ENCODE measurements around the gene FERMT2. TPM values are rescaled to one million over a fixed set of nuclear protein-coding genes. Genes with fewer than 3 reads are reported as not detected.
A peak's percentile ranks its signal among the peaks of the same experiment; 100 is the strongest.

FERMT2 gene
- total and polyA plus RNA-seq, 9 of the 15 experiments (the other 6 are each of a cell fraction or from before 2014, with no cell fraction given), result 0.10 to 1.3 (median 0.40) TPM

DNA sequence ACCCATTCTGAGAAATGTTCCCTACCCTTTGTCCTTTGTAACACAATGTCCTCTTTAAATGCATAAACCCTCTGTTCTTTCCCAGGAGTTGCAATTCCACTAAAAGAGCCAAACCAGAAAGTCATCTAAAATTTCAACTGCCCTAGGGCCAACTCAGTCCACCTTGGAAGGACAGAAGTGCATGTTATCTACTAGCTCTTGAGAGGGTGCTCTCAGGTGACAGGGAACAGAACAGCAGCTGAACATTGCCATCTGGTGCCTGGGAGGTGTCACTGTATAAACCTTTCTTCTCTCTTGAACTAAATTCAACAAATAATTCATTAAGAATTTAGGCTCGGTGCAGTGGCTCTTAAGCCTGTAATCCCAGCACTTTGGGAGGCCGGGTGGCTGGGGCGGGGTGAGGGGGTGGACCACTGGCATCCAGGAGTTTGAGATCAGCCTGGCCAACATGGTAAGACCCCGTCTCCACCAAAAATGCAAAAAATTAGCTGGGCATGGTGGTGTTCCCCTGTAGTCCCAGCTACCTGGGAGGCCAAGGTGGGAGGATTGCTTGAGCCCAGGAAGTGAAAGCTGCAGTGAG lies 10.3 kb upstream of the FERMT2 start (continued):
- TF ChIP-seq, protein P1, sequence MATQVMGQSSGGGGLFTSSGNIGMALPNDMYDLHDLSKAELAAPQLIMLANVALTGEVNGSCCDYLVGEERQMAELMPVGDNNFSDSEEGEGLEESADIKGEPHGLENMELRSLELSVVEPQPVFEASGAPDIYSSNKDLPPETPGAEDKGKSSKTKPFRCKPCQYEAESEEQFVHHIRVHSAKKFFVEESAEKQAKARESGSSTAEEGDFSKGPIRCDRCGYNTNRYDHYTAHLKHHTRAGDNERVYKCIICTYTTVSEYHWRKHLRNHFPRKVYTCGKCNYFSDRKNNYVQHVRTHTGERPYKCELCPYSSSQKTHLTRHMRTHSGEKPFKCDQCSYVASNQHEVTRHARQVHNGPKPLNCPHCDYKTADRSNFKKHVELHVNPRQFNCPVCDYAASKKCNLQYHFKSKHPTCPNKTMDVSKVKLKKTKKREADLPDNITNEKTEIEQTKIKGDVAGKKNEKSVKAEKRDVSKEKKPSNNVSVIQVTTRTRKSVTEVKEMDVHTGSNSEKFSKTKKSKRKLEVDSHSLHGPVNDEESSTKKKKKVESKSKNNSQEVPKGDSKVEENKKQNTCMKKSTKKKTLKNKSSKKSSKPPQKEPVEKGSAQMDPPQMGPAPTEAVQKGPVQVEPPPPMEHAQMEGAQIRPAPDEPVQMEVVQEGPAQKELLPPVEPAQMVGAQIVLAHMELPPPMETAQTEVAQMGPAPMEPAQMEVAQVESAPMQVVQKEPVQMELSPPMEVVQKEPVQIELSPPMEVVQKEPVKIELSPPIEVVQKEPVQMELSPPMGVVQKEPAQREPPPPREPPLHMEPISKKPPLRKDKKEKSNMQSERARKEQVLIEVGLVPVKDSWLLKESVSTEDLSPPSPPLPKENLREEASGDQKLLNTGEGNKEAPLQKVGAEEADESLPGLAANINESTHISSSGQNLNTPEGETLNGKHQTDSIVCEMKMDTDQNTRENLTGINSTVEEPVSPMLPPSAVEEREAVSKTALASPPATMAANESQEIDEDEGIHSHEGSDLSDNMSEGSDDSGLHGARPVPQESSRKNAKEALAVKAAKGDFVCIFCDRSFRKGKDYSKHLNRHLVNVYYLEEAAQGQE (IDR thresholded peaks at IDR 0.05; ENCODE audit: borderline replicate concordance), result peak; percentile 68; the same call in 1 of the 2 replicates
- TF ChIP-seq, protein P1 (CRISPR knock-in tag; IDR thresholded peaks at IDR 0.05; ENCODE audit: low read depth), result no peak
- TF ChIP-seq SMC3 (conservative IDR thresholded peaks at IDR 0.05; ENCODE audit: insufficient read depth, low read depth, low read length) (peak; percentile 53; the same call in 1 of the 2 replicates), RAD21 (CRISPR knock-in tag; conservative IDR thresholded peaks at IDR 0.05 in 1 of 2, IDR thresholded peaks at IDR 0.05 in 1 of 2) (peak; percentile 78 to 88)

All from K562 (cell line).